ENCODE results near the gene JPT2.

Gene JPT2

DNA sequence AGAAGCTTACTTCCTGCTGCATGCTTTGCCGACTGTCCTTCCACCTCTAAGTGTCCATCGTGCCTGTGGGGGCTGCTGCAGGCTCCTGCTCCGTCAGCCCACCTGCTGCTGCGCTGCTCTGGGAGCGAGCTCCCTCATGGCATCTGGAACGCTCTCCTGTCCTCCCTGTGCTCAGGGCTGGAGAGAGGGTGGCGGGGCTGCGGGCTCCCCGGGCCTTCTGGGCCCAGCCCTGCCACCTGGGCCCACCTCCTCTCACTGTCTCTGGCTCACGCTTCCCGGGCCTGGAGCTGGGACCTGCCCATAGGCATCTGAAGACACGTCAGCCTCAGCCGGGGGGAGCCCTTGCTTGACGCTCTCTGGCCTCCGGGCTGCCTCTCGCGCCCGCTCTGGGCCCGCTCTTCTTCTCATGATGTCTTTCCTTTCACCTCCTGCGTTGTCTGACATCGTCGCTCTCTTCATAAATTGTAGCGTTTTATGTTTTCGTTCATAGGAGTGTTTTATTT, 66.3 kb downstream of the JPT2 start:
- WGBS (ENCODE audit: extremely low coverage, insufficient coverage, insufficient read length) = no CpG with 5 or more reads among the region's 24 CpGs
- Histone ChIP-seq H3K14ac (ENCODE audit: low read length) (peak overlapping the region; percentile 27), H2BK5ac (ENCODE audit: low read depth, low read length, poor library complexity) (no peak overlapping the region), H3K4me2 (ENCODE audit: low read length) (no peak overlapping the region), H2AK5ac (ENCODE audit: low read length) (peak overlapping the region; percentile 21), H3K27me3 (ENCODE audit: insufficient read depth, low read length) (no peaks in the 10 kb centered on the region), H2BK120ac (ENCODE audit: insufficient read depth, low read length, poor library complexity) (peak overlapping the region; percentile 6), H2BK12ac (ENCODE audit: low read length) (peak overlapping the region; percentile 21), H3K23ac (ENCODE audit: low read length) (no peak overlapping the region), H4K12ac (ENCODE audit: low read depth, low read length) (no peak overlapping the region), H3K9ac (ENCODE audit: low read length) (no peak overlapping the region), H3K79me1 (ENCODE audit: low read length) (peaks cover 20% of the 10 kb centered on the region), H3K27ac (ENCODE audit: low read depth, low read length) (no peak overlapping the region), H3K4me3 (ENCODE audit: low read depth, low read length) (no peak overlapping the region), H3K36me3 (ENCODE audit: control insufficient read depth in 1 of 2, insufficient read depth in 2 of 2, low read length in 2 of 2) (peaks cover 43 to 45% of the 10 kb centered on the region in 2 experiments), H4K91ac (ENCODE audit: low read depth, low read length) (peak overlapping the region; percentile 51), H3K4me1 (ENCODE audit: control insufficient read depth in 1 of 2, insufficient read depth in 2 of 2, low read length in 2 of 2) (peaks cover 26 to 32% of the 10 kb centered on the region in 2 experiments), H3K9me3 (ENCODE audit: insufficient read depth, low read depth, low read length) (peaks cover 19% of the 10 kb centered on the region), H3K79me2 (ENCODE audit: control insufficient read depth, insufficient read depth, low read length, poor library complexity) (peaks cover 15% of the 10 kb centered on the region), H4K8ac (ENCODE audit: low read depth, low read length) (peak overlapping the region; percentile 10), H2AFZ (ENCODE audit: insufficient read depth, low read length, poor library complexity) (no peak overlapping the region), H3K18ac (ENCODE audit: low read length) (no peak overlapping the region), H3K4ac (ENCODE audit: low read depth, low read length) (no peak overlapping the region)
- DNase-seq = peak; percentile 81 to 92

DNA sequence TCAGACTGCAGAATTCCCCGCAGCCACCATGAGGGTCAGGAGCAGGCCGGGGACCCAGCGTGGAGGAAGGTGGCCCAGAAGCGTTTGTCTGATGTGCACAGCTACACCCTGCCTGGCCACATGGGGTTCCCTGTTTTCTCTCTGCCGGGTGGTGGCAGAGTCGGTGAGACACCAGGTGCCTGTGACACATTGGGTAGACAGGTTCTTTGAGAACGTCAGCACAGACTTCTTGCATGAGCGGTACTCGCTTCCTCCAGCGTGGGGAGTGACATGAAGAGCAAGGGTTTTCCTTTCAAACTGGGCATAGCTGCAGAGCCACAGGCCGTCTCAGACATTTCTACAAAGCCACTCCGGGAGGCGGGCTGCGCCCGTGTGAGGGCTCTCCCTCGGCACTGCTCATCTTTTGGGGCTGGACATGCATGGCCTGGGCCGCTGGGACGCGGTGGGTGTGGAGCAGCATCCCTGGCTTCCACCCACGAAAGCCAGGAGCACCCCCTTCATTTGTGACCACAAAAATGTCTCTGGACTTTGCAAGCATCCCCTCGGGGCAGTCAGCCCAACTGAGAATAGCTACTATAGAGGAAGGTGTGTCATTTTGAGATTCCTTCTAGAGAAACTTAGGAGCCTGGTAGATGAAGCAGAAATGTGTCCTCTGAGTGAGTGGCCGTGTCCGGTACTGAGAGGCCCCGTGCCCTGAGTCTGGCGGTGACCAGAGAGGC, 67.3 kb downstream of the JPT2 start:
- DNase-seq = peak; percentile 86 to 88
- H4K8ac ChIP-seq (ENCODE audit: low read depth, low read length) = peak overlapping the region; percentile 72
- peak overlapping the region; percentile 81 for H3K14ac ChIP-seq (ENCODE audit: low read length)
- no peak overlapping the region for H3K4me3 ChIP-seq (ENCODE audit: low read depth, low read length)
- H3K27ac ChIP-seq (ENCODE audit: low read depth, low read length) = peak overlapping the region; percentile 99
- peak overlapping the region; percentile 93 for H4K91ac ChIP-seq (ENCODE audit: low read depth, low read length)
- H4K12ac ChIP-seq (ENCODE audit: low read depth, low read length) = peak overlapping the region; percentile 2
- peaks cover 10% of the 10 kb centered on the region for H3K9me3 ChIP-seq (ENCODE audit: insufficient read depth, low read depth, low read length)
- peaks cover 45% of the 10 kb centered on the region in 2 experiments for H3K36me3 ChIP-seq (ENCODE audit: control insufficient read depth in 1 of 2, insufficient read depth in 2 of 2, low read length in 2 of 2)
- H3K4me1 ChIP-seq (ENCODE audit: control insufficient read depth in 1 of 2, insufficient read depth in 2 of 2, low read length in 2 of 2) = peaks cover 26 to 32% of the 10 kb centered on the region in 2 experiments
- peaks cover 15% of the 10 kb centered on the region for H3K79me2 ChIP-seq (ENCODE audit: control insufficient read depth, insufficient read depth, low read length, poor library complexity)
- H2BK12ac ChIP-seq (ENCODE audit: low read length) = peak overlapping the region; percentile 79
- H3K4me2 ChIP-seq (ENCODE audit: low read length) = peak overlapping the region; percentile 29
- WGBS (ENCODE audit: extremely low coverage, insufficient coverage, insufficient read length) = no CpG with 5 or more reads among the region's 25 CpGs
- H3K23ac ChIP-seq (ENCODE audit: low read length) = no peak overlapping the region
- peak overlapping the region; percentile 93 for H2AK5ac ChIP-seq (ENCODE audit: low read length)
- peaks cover 20% of the 10 kb centered on the region for H3K79me1 ChIP-seq (ENCODE audit: low read length)
- H3K27me3 ChIP-seq (ENCODE audit: insufficient read depth, low read length) = no peaks in the 10 kb centered on the region
- peak overlapping the region; percentile 90 for H2BK5ac ChIP-seq (ENCODE audit: low read depth, low read length, poor library complexity)
- peak overlapping the region; percentile 92 for H2BK120ac ChIP-seq (ENCODE audit: insufficient read depth, low read length, poor library complexity)
- no peak overlapping the region for H3K9ac ChIP-seq (ENCODE audit: low read length)
- H3K4ac ChIP-seq (ENCODE audit: low read depth, low read length) = peak overlapping the region; percentile 40
- H3K18ac ChIP-seq (ENCODE audit: low read length) = peak overlapping the region; percentile 88
- H2AFZ ChIP-seq (ENCODE audit: insufficient read depth, low read length, poor library complexity) = no peak overlapping the region

DNA sequence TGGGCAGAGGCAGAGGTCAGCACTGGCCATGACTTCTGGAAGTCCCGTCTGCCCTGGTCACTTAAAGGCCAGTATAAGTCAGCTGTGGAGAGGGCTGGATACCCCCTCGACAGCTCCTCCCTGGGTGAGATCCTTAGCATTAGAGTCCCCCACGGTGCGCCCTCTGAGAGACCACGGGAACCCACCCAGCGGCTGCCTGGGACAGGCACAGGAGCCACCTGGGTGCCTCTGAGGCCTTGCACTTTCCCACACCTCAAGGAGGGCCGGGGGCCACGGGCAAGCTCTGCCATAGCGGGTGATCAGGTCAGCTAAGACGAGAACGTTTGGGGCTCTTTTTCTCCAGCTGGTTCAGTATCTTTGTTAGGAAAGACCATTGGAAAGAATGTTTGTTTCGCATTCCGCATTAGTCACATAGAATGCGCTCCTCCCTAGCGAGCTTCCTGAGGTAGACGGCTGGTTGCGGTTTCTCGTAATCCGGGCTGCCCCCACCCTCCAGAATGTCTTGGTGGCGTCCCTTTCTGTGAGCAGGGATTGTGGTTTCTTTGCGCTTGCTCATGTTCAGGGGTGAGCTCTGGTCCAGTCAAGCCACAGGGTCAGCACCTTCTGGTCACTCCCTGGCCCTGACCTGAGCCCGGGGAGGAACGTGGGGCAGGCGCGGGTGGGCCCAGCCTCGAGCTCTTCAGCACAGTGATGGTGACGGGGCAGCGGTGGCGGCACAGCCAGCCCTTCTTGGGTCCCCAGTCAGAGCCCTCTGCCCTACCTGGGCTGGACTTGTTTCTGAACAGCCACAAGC, 68.0 kb downstream of the JPT2 start:
- peak overlapping the region; percentile 99 for H3K27ac ChIP-seq (ENCODE audit: low read depth, low read length)
- no peak overlapping the region for H3K4me3 ChIP-seq (ENCODE audit: low read depth, low read length)
- peak overlapping the region; percentile 29 for H3K4me2 ChIP-seq (ENCODE audit: low read length)
- peak overlapping the region; percentile 93 for H2AK5ac ChIP-seq (ENCODE audit: low read length)
- no CpG with 5 or more reads among the region's 29 CpGs for WGBS (ENCODE audit: extremely low coverage, insufficient coverage, insufficient read length)
- peak overlapping the region; percentile 75 for H4K8ac ChIP-seq (ENCODE audit: low read depth, low read length)
- no peak overlapping the region for H3K23ac ChIP-seq (ENCODE audit: low read length)
- H3K79me2 ChIP-seq (ENCODE audit: control insufficient read depth, insufficient read depth, low read length, poor library complexity) = peaks cover 15% of the 10 kb centered on the region
- H2BK120ac ChIP-seq (ENCODE audit: insufficient read depth, low read length, poor library complexity) = peak overlapping the region; percentile 92
- peaks cover 10% of the 10 kb centered on the region for H3K9me3 ChIP-seq (ENCODE audit: insufficient read depth, low read depth, low read length)
- peak overlapping the region; percentile 79 for H2BK12ac ChIP-seq (ENCODE audit: low read length)
- H3K14ac ChIP-seq (ENCODE audit: low read length) = peak overlapping the region; percentile 82
- H3K36me3 ChIP-seq (ENCODE audit: control insufficient read depth in 1 of 2, insufficient read depth in 2 of 2, low read length in 2 of 2) = peaks cover 41% of the 10 kb centered on the region in 2 experiments
- peak overlapping the region; percentile 24 for H4K12ac ChIP-seq (ENCODE audit: low read depth, low read length)
- no peaks in the 10 kb centered on the region for H3K27me3 ChIP-seq (ENCODE audit: insufficient read depth, low read length)
- H3K9ac ChIP-seq (ENCODE audit: low read length) = no peak overlapping the region
- peak overlapping the region; percentile 90 for H2BK5ac ChIP-seq (ENCODE audit: low read depth, low read length, poor library complexity)
- no peak overlapping the region for H2AFZ ChIP-seq (ENCODE audit: insufficient read depth, low read length, poor library complexity)
- H3K4me1 ChIP-seq (ENCODE audit: control insufficient read depth in 1 of 2, insufficient read depth in 2 of 2, low read length in 2 of 2) = peaks cover 26 to 32% of the 10 kb centered on the region in 2 experiments
- peak overlapping the region; percentile 93 for H4K91ac ChIP-seq (ENCODE audit: low read depth, low read length)
- peak overlapping the region; percentile 88 for H3K18ac ChIP-seq (ENCODE audit: low read length)
- H3K79me1 ChIP-seq (ENCODE audit: low read length) = peaks cover 20% of the 10 kb centered on the region
- peak; percentile 95 to 97 for DNase-seq
- H3K4ac ChIP-seq (ENCODE audit: low read depth, low read length) = peak overlapping the region; percentile 40

DNA sequence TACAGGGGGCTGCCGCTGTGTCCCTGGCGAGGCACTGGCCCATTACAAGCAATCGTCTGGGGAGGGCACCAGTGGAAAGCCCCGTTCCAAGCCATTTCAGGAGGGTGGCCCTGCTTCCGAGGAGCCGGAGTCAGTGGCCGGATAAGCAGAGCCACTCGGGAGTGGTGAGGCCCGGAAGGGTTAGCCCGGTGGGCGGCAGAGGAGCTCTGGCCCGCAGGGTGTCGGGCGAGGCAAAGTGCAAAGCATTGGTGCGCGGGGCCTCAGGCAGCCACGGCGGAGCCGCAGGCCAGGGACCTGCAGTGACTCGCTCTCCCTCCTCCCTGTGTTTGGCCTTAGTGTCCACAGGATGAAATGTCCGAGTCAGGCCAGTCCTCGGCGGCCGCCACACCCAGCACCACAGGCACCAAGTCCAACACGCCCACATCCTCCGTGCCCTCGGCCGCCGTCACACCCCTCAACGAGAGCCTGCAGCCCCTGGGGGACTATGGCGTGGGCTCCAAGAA, 68.7 kb downstream of the JPT2 start:
- Histone ChIP-seq H4K91ac (ENCODE audit: low read depth, low read length) (peak overlapping the region; percentile 91), H4K8ac (ENCODE audit: low read depth, low read length) (peak overlapping the region; percentile 75), H3K79me2 (ENCODE audit: control insufficient read depth, insufficient read depth, low read length, poor library complexity) (peaks cover 15% of the 10 kb centered on the region), H2AFZ (ENCODE audit: insufficient read depth, low read length, poor library complexity) (no peak overlapping the region), H3K27ac (ENCODE audit: low read depth, low read length) (peak overlapping the region; percentile 99), H3K18ac (ENCODE audit: low read length) (peak overlapping the region; percentile 72), H4K12ac (ENCODE audit: low read depth, low read length) (peak overlapping the region; percentile 24), H2BK120ac (ENCODE audit: insufficient read depth, low read length, poor library complexity) (peak overlapping the region; percentile 89), H3K4me1 (ENCODE audit: control insufficient read depth in 1 of 2, insufficient read depth in 2 of 2, low read length in 2 of 2) (peaks cover 26 to 32% of the 10 kb centered on the region in 2 experiments), H2BK12ac (ENCODE audit: low read length) (peak overlapping the region; percentile 62), H3K9me3 (ENCODE audit: insufficient read depth, low read depth, low read length) (peaks cover 7% of the 10 kb centered on the region), H3K4me3 (ENCODE audit: low read depth, low read length) (no peak overlapping the region), H3K4me2 (ENCODE audit: low read length) (no peak overlapping the region), H3K9ac (ENCODE audit: low read length) (no peak overlapping the region), H3K4ac (ENCODE audit: low read depth, low read length) (peak overlapping the region; percentile 6), H3K27me3 (ENCODE audit: insufficient read depth, low read length) (no peaks in the 10 kb centered on the region), H2AK5ac (ENCODE audit: low read length) (peak overlapping the region; percentile 61), H3K79me1 (ENCODE audit: low read length) (peaks cover 20% of the 10 kb centered on the region), H3K36me3 (ENCODE audit: control insufficient read depth in 1 of 2, insufficient read depth in 2 of 2, low read length in 2 of 2) (peaks cover 45 to 46% of the 10 kb centered on the region in 2 experiments), H3K14ac (ENCODE audit: low read length) (peak overlapping the region; percentile 82), H2BK5ac (ENCODE audit: low read depth, low read length, poor library complexity) (peak overlapping the region; percentile 51), H3K23ac (ENCODE audit: low read length) (no peak overlapping the region)
- no CpG with 5 or more reads among the region's 31 CpGs for WGBS (ENCODE audit: extremely low coverage, insufficient coverage, insufficient read length)
- peak; percentile 92 to 96 for DNase-seq

Data from trophoblast cell (in vitro differentiated cells and primary cell).